WERI-Rb-1 (cell line): ENCODE data around the gene VIT.

ENCODE experiments used
- DNase-seq: peaks from one replicate; pipeline ENCODE4 v3.0.0-alpha.2; 2020
- H3K27ac ChIP-seq: fragments of 250-450 bp; sonication (Bioruptor Pico); 2 replicates; pipeline ENCODE4 v1.5.1; 2020; ENCODE audit warnings: mild to moderate bottlenecking, moderate library complexity
- H3K27me3 ChIP-seq: fragments of 250-450 bp; sonication (Bioruptor Pico); 2 replicates; pipeline ENCODE4 v1.5.1; 2021; ENCODE audit warnings: mild to moderate bottlenecking, low read depth, moderate library complexity; ENCODE audit not compliant: insufficient read depth, severe bottlenecking
- H3K36me3 ChIP-seq: fragments of 250-450 bp; sonication (Bioruptor Pico); 2 replicates; pipeline ENCODE4 v1.5.1; 2020; ENCODE audit warnings: mild to moderate bottlenecking, moderate library complexity
- H3K4me3 ChIP-seq: 2 replicates; pipeline ENCODE4 v1.5.1; 2011; ENCODE audit warnings: low read depth, mild to moderate bottlenecking, control low read depth, low read length
- H3K9me3 ChIP-seq: fragments of 250-450 bp; sonication (Bioruptor Pico); 2 replicates; pipeline ENCODE4 v1.5.1; 2021; ENCODE audit warnings: mild to moderate bottlenecking, moderate library complexity; ENCODE audit not compliant: severe bottlenecking
- TF ChIP-seq, protein P1 (sequence below): IDR thresholded peaks from 2 replicates; pipeline ENCODE4 v1.5.1; 2011; ENCODE audit warnings: low read depth, mild to moderate bottlenecking, control low read depth, inconsistent platforms, low read length

VIT gene

DNA sequence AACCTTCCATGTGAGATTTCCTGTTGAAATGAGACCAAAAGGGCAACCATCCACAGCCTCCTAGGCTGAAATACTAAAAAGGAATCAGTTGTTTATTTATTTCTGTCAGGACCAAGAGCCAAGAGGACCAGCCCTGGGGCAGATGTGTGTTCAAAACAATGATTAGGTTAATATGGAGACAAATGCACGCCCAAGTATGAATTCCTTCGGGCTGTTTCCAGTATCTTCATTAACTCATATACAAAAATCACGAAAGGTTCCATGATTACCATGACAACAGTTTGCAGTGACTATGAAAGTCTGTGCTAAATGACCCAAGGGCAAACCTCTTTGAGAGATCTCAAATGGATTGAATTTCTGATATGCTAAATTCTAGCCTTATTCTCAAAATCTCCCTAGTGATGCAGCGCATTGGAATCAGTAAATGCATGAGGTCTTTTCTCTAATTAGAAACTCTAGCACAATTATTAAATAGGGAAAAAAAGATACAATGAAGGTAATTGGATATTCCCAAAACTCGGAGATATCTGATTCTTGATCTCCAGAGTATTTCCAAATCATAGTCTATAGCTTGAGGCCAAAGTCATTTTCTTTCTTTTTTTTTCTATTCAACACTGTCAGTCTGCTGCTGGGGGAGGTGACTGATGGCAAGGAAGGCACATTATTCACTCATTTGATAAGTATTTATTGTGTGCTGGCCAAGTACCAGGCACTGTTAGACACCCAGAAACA, 35.6 kb downstream of the VIT start:
- Histone ChIP-seq H3K4me3 (no peak overlapping the region), H3K27ac (no peak overlapping the region)
- DNase-seq = no peak

GRCh38 chr2:36732673-36733036, 36.1 kb downstream of the VIT start:
- no peak for DNase-seq
- no peak overlapping the region for H3K27ac ChIP-seq
- H3K9me3 ChIP-seq = peaks cover 6% of the 10 kb centered on the region
- TF ChIP-seq, protein P1, sequence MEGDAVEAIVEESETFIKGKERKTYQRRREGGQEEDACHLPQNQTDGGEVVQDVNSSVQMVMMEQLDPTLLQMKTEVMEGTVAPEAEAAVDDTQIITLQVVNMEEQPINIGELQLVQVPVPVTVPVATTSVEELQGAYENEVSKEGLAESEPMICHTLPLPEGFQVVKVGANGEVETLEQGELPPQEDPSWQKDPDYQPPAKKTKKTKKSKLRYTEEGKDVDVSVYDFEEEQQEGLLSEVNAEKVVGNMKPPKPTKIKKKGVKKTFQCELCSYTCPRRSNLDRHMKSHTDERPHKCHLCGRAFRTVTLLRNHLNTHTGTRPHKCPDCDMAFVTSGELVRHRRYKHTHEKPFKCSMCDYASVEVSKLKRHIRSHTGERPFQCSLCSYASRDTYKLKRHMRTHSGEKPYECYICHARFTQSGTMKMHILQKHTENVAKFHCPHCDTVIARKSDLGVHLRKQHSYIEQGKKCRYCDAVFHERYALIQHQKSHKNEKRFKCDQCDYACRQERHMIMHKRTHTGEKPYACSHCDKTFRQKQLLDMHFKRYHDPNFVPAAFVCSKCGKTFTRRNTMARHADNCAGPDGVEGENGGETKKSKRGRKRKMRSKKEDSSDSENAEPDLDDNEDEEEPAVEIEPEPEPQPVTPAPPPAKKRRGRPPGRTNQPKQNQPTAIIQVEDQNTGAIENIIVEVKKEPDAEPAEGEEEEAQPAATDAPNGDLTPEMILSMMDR = no peak
- no peak overlapping the region for H3K4me3 ChIP-seq
- no peaks in the 10 kb centered on the region for H3K36me3 ChIP-seq
- H3K27me3 ChIP-seq = no peaks in the 10 kb centered on the region

More for the DNA sequence above, 35.6 kb downstream of the VIT start:
- Histone ChIP-seq H3K27me3 (no peaks in the 10 kb centered on the region), H3K36me3 (no peaks in the 10 kb centered on the region), H3K9me3 (peaks cover 6% of the 10 kb centered on the region)
- TF ChIP-seq, protein P1 = no peak

DNA sequence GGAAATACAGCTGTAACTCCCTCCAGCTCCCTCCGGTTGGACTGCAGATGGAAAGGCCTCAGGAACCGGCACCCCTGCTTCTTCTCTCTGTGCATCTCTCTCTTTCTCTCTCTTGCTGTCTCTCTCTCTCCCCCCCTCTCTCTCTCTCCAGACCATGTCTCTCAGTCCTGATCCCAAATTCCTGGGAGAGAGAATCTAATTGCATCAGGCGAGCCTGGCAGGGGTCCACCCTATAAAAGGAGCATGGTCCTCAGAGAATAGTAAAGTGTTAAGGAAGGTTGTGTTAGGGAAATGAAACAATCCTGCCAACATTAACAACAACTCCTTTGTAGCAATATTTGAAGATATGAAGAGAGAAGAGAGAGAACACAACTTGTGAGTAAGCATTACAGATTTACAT, 36.7 kb downstream of the VIT start:
- TF ChIP-seq, protein P1 = no peak
- DNase-seq = no peak
- no peaks in the 10 kb centered on the region for H3K36me3 ChIP-seq

GRCh38 chr2:36734304-36734703, 37.8 kb downstream of the VIT start:
- H3K36me3 ChIP-seq = no peaks in the 10 kb centered on the region
- DNase-seq = no peak
- H3K4me3 ChIP-seq = no peak overlapping the region
- no peaks in the 10 kb centered on the region for H3K27me3 ChIP-seq
- peaks cover 6% of the 10 kb centered on the region for H3K9me3 ChIP-seq
- H3K27ac ChIP-seq = no peak overlapping the region
- TF ChIP-seq, protein P1 = no peak

More for the DNA sequence above, 36.7 kb downstream of the VIT start:
- Histone ChIP-seq H3K27me3 (no peaks in the 10 kb centered on the region), H3K4me3 (no peak overlapping the region), H3K27ac (no peak overlapping the region), H3K9me3 (peaks cover 6% of the 10 kb centered on the region)

DNA sequence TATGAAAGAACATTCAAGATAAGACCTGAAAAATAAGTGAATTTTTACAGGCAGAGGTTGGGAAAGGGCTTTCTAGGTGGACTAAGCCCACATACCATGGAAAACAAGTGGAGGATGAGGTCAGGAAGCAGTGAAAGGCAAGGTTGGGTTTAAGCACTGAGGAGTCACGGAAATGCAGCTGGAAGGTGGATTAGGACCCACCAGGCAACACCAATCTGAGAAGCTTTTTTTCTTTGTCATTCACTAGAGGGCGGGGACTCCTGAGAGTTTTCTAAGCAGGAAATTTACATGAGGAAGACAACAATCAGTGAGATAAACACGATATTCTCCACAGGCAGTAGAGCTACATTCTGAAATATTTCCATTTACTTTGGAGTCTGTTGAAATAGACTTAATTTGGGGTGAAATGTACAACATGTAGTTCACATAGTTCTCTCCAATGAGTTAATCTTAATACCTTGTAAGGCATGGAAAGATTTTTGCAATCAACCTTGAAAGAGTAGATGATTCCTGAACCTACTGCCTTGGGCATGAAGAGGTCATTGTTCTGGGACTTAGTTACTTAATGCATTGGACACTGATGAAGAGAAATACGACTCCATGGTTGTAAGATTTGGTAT, 40.7 kb downstream of the VIT start:
- TF ChIP-seq, protein P1 = no peak

More for the DNA sequence above, 40.7 kb downstream of the VIT start:
- Histone ChIP-seq H3K4me3 (no peak overlapping the region), H3K27ac (no peak overlapping the region), H3K27me3 (no peaks in the 10 kb centered on the region), H3K36me3 (no peaks in the 10 kb centered on the region), H3K9me3 (no peaks in the 10 kb centered on the region)
- no peak for DNase-seq
